HepG2 (cell line): ENCODE results near the gene SPAG4. TPM values are rescaled to one million over a fixed set of nuclear protein-coding genes. Genes with fewer than 3 reads are reported as not detected.

Experiments used
- ARNT ChIP-seq: fragments of 450-650 bp; IDR thresholded peaks from 2 replicates; pipeline ENCODE4 v1.6.1; 2017
- BHLHE40 ChIP-seq: IDR thresholded peaks from 2 replicates; pipeline ENCODE4 v1.6.1; 2011; ENCODE audit warnings: low read length, improper control_type of control experiment
- FOSL1 ChIP-seq: sonication (generic); formaldehyde crosslinking; IDR thresholded peaks from 2 replicates; pipeline ENCODE4 v1.9.0; 2021; ENCODE audit warnings: missing genetic modification reagents, borderline replicate concordance
- HMG20A ChIP-seq: IDR thresholded peaks from 2 replicates; pipeline ENCODE4 v1.6.1; 2016; ENCODE audit warnings: borderline replicate concordance
- HNRNPK ChIP-seq: fragments of 200-400 bp; formaldehyde crosslinking; IDR thresholded peaks from 2 replicates; pipeline ENCODE4 v1.6.1; 2018; ENCODE audit warnings: low read length, low read depth, moderate library complexity, mild to moderate bottlenecking; ENCODE audit not compliant: poor library complexity, severe bottlenecking
- JDP2 ChIP-seq: sonication (generic); formaldehyde crosslinking; IDR thresholded peaks from 2 replicates; pipeline ENCODE4 v1.8.1; 2022; ENCODE audit warnings: missing genetic modification reagents, borderline replicate concordance
- MIER3 ChIP-seq: IDR thresholded peaks from 2 replicates; pipeline ENCODE4 v1.6.1; 2016; ENCODE audit warnings: missing compliant biosample characterization, borderline replicate concordance
- MTF2 ChIP-seq: sonication (generic); formaldehyde crosslinking; IDR thresholded peaks from 2 replicates; pipeline ENCODE4 v1.5.0; 2020; ENCODE audit warnings: missing genetic modification reagents, borderline replicate concordance
- PHB2 ChIP-seq: fragments of 450-650 bp; IDR thresholded peaks from 2 replicates; pipeline ENCODE4 v1.6.1; 2018; ENCODE audit not compliant: partially characterized antibody
- PHF21A ChIP-seq: sonication (generic); formaldehyde crosslinking; IDR thresholded peaks from 2 replicates; pipeline ENCODE4 v1.5.0; 2020; ENCODE audit warnings: mild to moderate bottlenecking, missing genetic modification reagents
- POLR2AphosphoS2 ChIP-seq: IDR thresholded peaks from 2 replicates; pipeline ENCODE4 v1.6.1; 2011; ENCODE audit warnings: low read depth, low read length, improper control_type of control experiment
- RAD51 ChIP-seq: fragments of 450-650 bp; IDR thresholded peaks from 2 replicates; pipeline ENCODE4 v1.6.1; 2016; ENCODE audit warnings: borderline replicate concordance
- SMAD1 ChIP-seq: sonication (generic); formaldehyde crosslinking; IDR thresholded peaks from 2 replicates; pipeline ENCODE4 v1.4.0; 2020; ENCODE audit warnings: missing genetic modification reagents, low read depth, mild to moderate bottlenecking, borderline replicate concordance
- SRSF1 ChIP-seq: fragments of 200-400 bp; formaldehyde crosslinking; optimal IDR thresholded peaks from 2 replicates; pipeline ENCODE3; 2017; ENCODE audit warnings: mild to moderate bottlenecking, low read depth, low read length, moderate library complexity
- STAG1 ChIP-seq: sonication (generic); formaldehyde crosslinking; IDR thresholded peaks from 2 replicates; pipeline ENCODE4 v1.4.0; 2020; ENCODE audit warnings: missing genetic modification reagents
- TCF7L2 ChIP-seq: IDR thresholded peaks from 2 replicates; pipeline ENCODE4 v1.6.1; 2011; ENCODE audit warnings: mild to moderate bottlenecking, low read depth, low read length, moderate library complexity
- THAP8 ChIP-seq: sonication (generic); formaldehyde crosslinking; IDR thresholded peaks from 2 replicates; pipeline ENCODE4 v1.5.1; 2020; ENCODE audit warnings: missing genetic modification reagents, mild to moderate bottlenecking, borderline replicate concordance
- THRA ChIP-seq: sonication (generic); formaldehyde crosslinking; IDR thresholded peaks from 2 replicates; pipeline ENCODE4 v1.4.0; 2020; ENCODE audit warnings: missing genetic modification reagents, borderline replicate concordance
- ZBED4 ChIP-seq: sonication (generic); formaldehyde crosslinking; IDR thresholded peaks from 2 replicates; pipeline ENCODE4 v1.4.0; 2020; ENCODE audit warnings: missing genetic modification reagents, borderline replicate concordance
- ZFP36L1 ChIP-seq: sonication (generic); formaldehyde crosslinking; IDR thresholded peaks from 2 replicates; pipeline ENCODE4 v1.8.0; 2022; ENCODE audit warnings: mild to moderate bottlenecking, missing genetic modification reagents, moderate library complexity
- ZNF138 ChIP-seq: sonication (generic); formaldehyde crosslinking; IDR thresholded peaks from 2 replicates; pipeline ENCODE4 v1.5.0; 2020; ENCODE audit warnings: mild to moderate bottlenecking, low read depth, missing genetic modification reagents
- ZNF292 ChIP-seq: sonication (generic); formaldehyde crosslinking; IDR thresholded peaks from 2 replicates; pipeline ENCODE4 v1.8.1; 2022; ENCODE audit warnings: mild to moderate bottlenecking, low read depth, missing genetic modification reagents, borderline replicate concordance
- ZNF543 ChIP-seq: sonication (generic); formaldehyde crosslinking; IDR thresholded peaks from 2 replicates; pipeline ENCODE4 v1.4.0; 2020; ENCODE audit warnings: mild to moderate bottlenecking, missing genetic modification reagents
- ZNF550 ChIP-seq: sonication (generic); formaldehyde crosslinking; IDR thresholded peaks from 2 replicates; pipeline ENCODE4 v1.4.0; 2020; ENCODE audit warnings: mild to moderate bottlenecking, missing genetic modification reagents, borderline replicate concordance
- ZNF607 ChIP-seq: sonication (generic); formaldehyde crosslinking; IDR thresholded peaks from 2 replicates; pipeline ENCODE4 v1.5.1; 2020; ENCODE audit warnings: missing genetic modification reagents, mild to moderate bottlenecking, borderline replicate concordance
- ZNF746 ChIP-seq: sonication (generic); formaldehyde crosslinking; IDR thresholded peaks from 2 replicates; pipeline ENCODE4 v1.8.0; 2022; ENCODE audit warnings: mild to moderate bottlenecking, missing genetic modification reagents
- ZNF749 ChIP-seq: sonication (generic); formaldehyde crosslinking; IDR thresholded peaks from 2 replicates; pipeline ENCODE4 v1.8.0; 2022; ENCODE audit warnings: mild to moderate bottlenecking, missing genetic modification reagents, moderate library complexity, borderline replicate concordance
- polyA plus RNA-seq, 8 experiments: library from polyadenylated mRNA; depleted of rRNA in 3 of 8; stranded (reverse) in 7 of 8; unstranded in 1 of 8; fragments of >200 nt; fragmentation: Illumina TruSeq in 4 of 8; extraction: Trizol in 4 of 8; gene quantifications; 2 replicates each; pipeline versions ENCODE4 v1.2.1 to v1.2.3, GENCODE V29; 2011 to 2016; ENCODE audit warnings: low read depth in 4 of 8, missing spikeins in 1 of 8, mixed read lengths in 1 of 8; ENCODE audit not compliant: insufficient read depth in 1 of 8
- total RNA-seq, 5 experiments: library from RNA; depleted of rRNA; stranded (reverse); fragments of >200 nt; fragmentation: Illumina TruSeq; extraction: Trizol; gene quantifications; 2 replicates each; pipeline ENCODE4 v1.2.3, GENCODE V29; 2016; ENCODE audit warnings: low read depth in 1 of 5

The SPAG4 gene
- total and polyA plus RNA-seq, 2 of the 13 experiments (the other 11 are each of a cell fraction or from before 2014, with no cell fraction given), result 5.8 to 137 TPM

GRCh38 chr20:35636095-35636494, 20.5 kb downstream of the SPAG4 start (continued):
- TF ChIP-seq BHLHE40, result peak; percentile 43; the same call in 1 of the 2 replicates
- 0 out of 2 replicates have a peak, but pooled peaks have one; percentile 31 for TF ChIP-seq HMG20A (CRISPR knock-in tag)
- no peak for TF ChIP-seq ZNF543 (CRISPR knock-in tag)
- TF ChIP-seq MTF2, result no peak
- TF ChIP-seq ZNF607 (CRISPR knock-in tag), result 0 out of 2 replicates have a peak, but pooled peaks have one; percentile 36
- TF ChIP-seq MIER3, result peak; percentile 39; the same call in 1 of the 2 replicates
- TF ChIP-seq FOSL1 (CRISPR knock-in tag), result no peak
- TF ChIP-seq PHB2, result no peak
- no peak for TF ChIP-seq JDP2
- no peak for TF ChIP-seq ZNF138 (CRISPR knock-in tag)
- TF ChIP-seq TCF7L2, result no peak
- peak; percentile 26; the same call in 1 of the 2 replicates for TF ChIP-seq PHF21A (CRISPR knock-in tag)
- no peak for TF ChIP-seq STAG1 (CRISPR knock-in tag)
- TF ChIP-seq SRSF1, result no peak
- TF ChIP-seq ZNF746, result no peak
- TF ChIP-seq ZNF550 (CRISPR knock-in tag), result no peak
- TF ChIP-seq HNRNPK, result no peak
- TF ChIP-seq ARNT, result no peak
- TF ChIP-seq ZNF292, result 0 out of 2 replicates have a peak, but pooled peaks have one; percentile 15
- TF ChIP-seq ZFP36L1 (CRISPR knock-in tag), result 0 out of 2 replicates have a peak, but pooled peaks have one; percentile 41
- TF ChIP-seq SMAD1, result no peak
- no peak for TF ChIP-seq ZNF749
- TF ChIP-seq RAD51, result no peak
- no peak for TF ChIP-seq THAP8 (CRISPR knock-in tag)
- no peak; the same call in 1 of the 2 replicates for TF ChIP-seq ZBED4
- no peak for TF ChIP-seq POLR2AphosphoS2
- TF ChIP-seq THRA (CRISPR knock-in tag), result peak; percentile 95
